Loucy (cell line): ENCODE data around the gene ACTR10.

Experiments
- H2AFZ ChIP-seq: fragments of 200-600 bp; sonication (generic); 2 replicates; pipeline ENCODE4 v1.6.0; 2016; ENCODE audit warnings: antibody characterized with exemption, mild to moderate bottlenecking, low read length, moderate library complexity
- H3F3A ChIP-seq: fragments of 200-600 bp; 2 replicates; pipeline ENCODE4 v1.6.0; 2016; ENCODE audit warnings: antibody characterized with exemption, low read depth, mild to moderate bottlenecking
- H3K27me3 ChIP-seq: fragments of 200-600 bp; sonication (generic); 2 replicates; pipeline ENCODE4 v1.6.1; 2014; ENCODE audit warnings: low read length, mild to moderate bottlenecking; ENCODE audit not compliant: insufficient read depth, poor library complexity, severe bottlenecking
- H3K36me3 ChIP-seq: fragments of 200-600 bp; sonication (generic); 2 replicates; pipeline ENCODE4 v1.6.1; 2016; ENCODE audit warnings: low read length; ENCODE audit not compliant: insufficient read depth
- H3K4me1 ChIP-seq: fragments of 200-600 bp; sonication (generic); 2 replicates; pipeline ENCODE4 v1.5.1; 2014; ENCODE audit warnings: low read length, mild to moderate bottlenecking; ENCODE audit not compliant: insufficient read depth, poor library complexity, severe bottlenecking
- H3K4me2 ChIP-seq: fragments of 200-600 bp; sonication (generic); 2 replicates; pipeline ENCODE4 v1.6.0; 2014; ENCODE audit warnings: antibody characterized with exemption, low read length, low read depth, mild to moderate bottlenecking; ENCODE audit not compliant: poor library complexity, severe bottlenecking
- H3K4me3 ChIP-seq: fragments of 200-600 bp; sonication (generic); 2 replicates; pipeline ENCODE4 v1.5.1; 2014; ENCODE audit warnings: low read length, mild to moderate bottlenecking, mixed read lengths; ENCODE audit not compliant: poor library complexity, severe bottlenecking
- H3K79me2 ChIP-seq: fragments of 200-600 bp; sonication (generic); 2 replicates; pipeline ENCODE4 v1.6.1; 2014; ENCODE audit warnings: low read length; ENCODE audit not compliant: insufficient read depth
- H3K9ac ChIP-seq: fragments of 200-600 bp; sonication (generic); 2 replicates; pipeline ENCODE4 v1.6.0; 2014; ENCODE audit warnings: mild to moderate bottlenecking, low read depth, low read length, moderate library complexity; ENCODE audit not compliant: poor library complexity, severe bottlenecking
- H3K9me2 ChIP-seq: fragments of 200-600 bp; sonication (generic); replicated peaks from 2 replicates; pipeline ENCODE4 v1.6.1; 2016; ENCODE audit warnings: low read depth, low read length, mixed read lengths
- H3K9me3 ChIP-seq: fragments of 200-600 bp; sonication (generic); 2 replicates; pipeline ENCODE4 v1.6.1; 2014; ENCODE audit warnings: mild to moderate bottlenecking, antibody characterized with exemption, low read length, low read depth; ENCODE audit not compliant: insufficient read depth
- H4K20me1 ChIP-seq: fragments of 200-600 bp; sonication (generic); 2 replicates; pipeline ENCODE4 v1.6.0; 2014; ENCODE audit warnings: antibody characterized with exemption, low read length, mild to moderate bottlenecking; ENCODE audit not compliant: insufficient read depth, poor library complexity, severe bottlenecking
- CTCF ChIP-seq: fragments of 200-600 bp; sonication (generic); conservative IDR thresholded peaks from 2 replicates; pipeline ENCODE4 v1.5.1; 2014; ENCODE audit warnings: mild to moderate bottlenecking, antibody characterized with exemption, low read length
- EZH2phosphoT487 ChIP-seq: fragments of 200-600 bp; IDR thresholded peaks from 2 replicates; pipeline ENCODE4 v1.6.1; 2018; ENCODE audit warnings: antibody characterized with exemption, mild to moderate bottlenecking, moderate library complexity, borderline replicate concordance

The ACTR10 gene

DNA sequence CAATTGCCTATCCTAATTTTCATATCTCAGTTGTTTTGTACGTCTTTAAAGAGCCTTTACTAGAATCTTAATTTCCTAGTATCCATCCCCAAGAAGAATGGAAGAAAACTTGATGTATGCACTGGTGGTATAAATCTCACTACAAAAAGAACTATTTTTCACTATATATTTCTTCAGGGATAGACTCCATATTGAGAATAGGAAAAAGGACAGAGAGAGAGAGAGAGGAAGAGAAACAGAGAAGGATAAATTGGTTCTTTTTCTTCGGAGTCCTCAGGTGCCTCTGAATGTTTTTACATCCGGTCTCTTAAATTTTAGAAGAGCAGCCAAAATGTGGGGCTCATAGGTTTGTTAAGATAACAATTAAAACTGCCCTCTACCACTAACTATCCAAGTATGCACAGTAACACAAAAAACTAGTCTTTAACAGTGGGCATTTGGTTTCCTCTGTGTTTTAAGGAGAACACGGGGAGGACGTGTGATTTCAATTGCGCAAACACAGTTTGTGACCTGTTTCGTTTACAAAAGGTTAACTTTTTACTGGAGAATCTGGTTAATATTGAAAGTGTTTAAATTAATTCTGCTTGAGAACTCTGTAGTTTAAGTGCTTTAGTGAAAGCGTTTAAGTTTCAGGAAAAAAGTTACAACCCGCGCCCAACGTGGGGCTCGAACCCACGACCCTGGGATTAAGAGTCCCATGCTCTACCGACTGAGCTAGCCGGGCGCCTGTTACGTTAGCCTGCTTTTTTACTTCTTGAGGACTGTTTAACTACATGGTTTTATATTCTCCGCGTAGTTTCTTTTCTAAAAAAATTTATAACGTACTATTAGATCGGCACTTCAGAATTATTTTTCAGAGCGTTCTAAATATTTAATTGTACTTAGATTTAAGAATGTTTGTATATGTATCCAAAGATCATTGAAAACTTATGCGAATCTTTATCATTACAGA, 39.6 kb downstream of the ACTR10 start:
- Histone ChIP-seq H3K4me2 (peak overlapping the region; percentile 90), H3K9ac (peak overlapping the region; percentile 86), H4K20me1 (no peaks in the 10 kb centered on the region), H3K4me1 (peaks cover 19% of the 10 kb centered on the region), H2AFZ (peak overlapping the region; percentile 98), H3K27me3 (no peaks in the 10 kb centered on the region), H3K79me2 (no peaks in the 10 kb centered on the region), H3K9me3 (no peaks in the 10 kb centered on the region), H3K9me2 (no peaks in the 10 kb centered on the region), H3K4me3 (peak overlapping the region; percentile 91), H3K36me3 (no peaks in the 10 kb centered on the region), H3F3A (no peaks in the 10 kb centered on the region)
- TF ChIP-seq EZH2phosphoT487 (no peak), CTCF (no peak)

DNA sequence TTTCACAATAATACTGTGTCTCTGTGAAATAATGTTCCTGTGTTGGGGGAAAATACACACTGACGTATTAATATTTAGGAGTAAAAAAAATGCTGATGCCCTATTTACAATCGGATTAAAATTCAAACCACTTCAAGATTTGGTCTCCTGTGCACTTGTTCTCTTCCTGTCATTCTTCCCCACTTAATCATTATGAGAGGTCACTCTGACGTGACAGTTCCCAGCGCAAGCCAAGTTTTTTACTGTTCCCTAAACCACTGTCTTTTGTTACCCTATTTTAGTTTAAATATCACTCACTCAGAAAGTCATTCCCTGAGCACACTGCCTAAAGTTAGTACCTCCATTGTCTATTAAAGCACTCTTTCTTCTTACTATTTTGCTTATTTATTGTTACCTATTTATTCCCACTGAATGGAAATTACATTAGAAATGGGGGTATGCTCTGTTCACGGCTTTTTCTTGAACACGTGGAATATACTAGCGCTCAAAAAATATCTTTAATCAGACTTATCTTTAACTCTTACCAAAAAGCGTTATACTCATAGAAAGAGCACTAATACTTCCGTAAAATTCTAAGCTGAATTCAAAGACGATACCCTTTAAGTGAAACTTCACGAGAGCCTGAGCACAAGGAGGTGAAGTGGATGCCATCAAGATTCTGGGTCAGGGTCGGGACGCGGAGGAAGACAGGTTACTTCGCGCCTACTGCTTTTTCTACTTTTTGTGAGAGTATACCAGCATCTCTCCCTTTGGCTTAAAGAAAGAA, 44.0 kb downstream of the ACTR10 start:
- Histone ChIP-seq H3K4me3 (peak overlapping the region; percentile 94), H3K9me2 (no peaks in the 10 kb centered on the region), H4K20me1 (peaks cover 36% of the 10 kb centered on the region), H3K9ac (peak overlapping the region; percentile 87), H3K4me1 (peaks cover 40% of the 10 kb centered on the region), H2AFZ (peak overlapping the region; percentile 91), H3K27me3 (no peaks in the 10 kb centered on the region), H3K36me3 (no peaks in the 10 kb centered on the region), H3K9me3 (no peaks in the 10 kb centered on the region), H3K79me2 (peaks cover 43% of the 10 kb centered on the region), H3F3A (no peaks in the 10 kb centered on the region), H3K4me2 (peak overlapping the region; percentile 88)
- no peak for TF ChIP-seq EZH2phosphoT487
- TF ChIP-seq CTCF = no peak

- no peaks in the 10 kb centered on the region for H3K36me3 ChIP-seq
- H3K4me2 ChIP-seq = peak within 1 kb of the TSS; percentile 88
- no peaks in the 10 kb centered on the region for H3K27me3 ChIP-seq
- H3K4me1 ChIP-seq = peaks cover 40% of the 10 kb centered on the region
- H3K9me2 ChIP-seq = no peaks in the 10 kb centered on the region
- peak within 1 kb of the TSS; percentile 94 for H3K4me3 ChIP-seq
- peak within 1 kb of the TSS; percentile 87 for H3K9ac ChIP-seq
- peaks cover 49% of the 10 kb centered on the region for H3K79me2 ChIP-seq
- peak within 1 kb of the TSS; percentile 91 for H2AFZ ChIP-seq
- H3K9me3 ChIP-seq = no peaks in the 10 kb centered on the region
- TF ChIP-seq EZH2phosphoT487 (no peak), CTCF (no peak)
- H4K20me1 ChIP-seq = peaks cover 39% of the 10 kb centered on the region
- H3F3A ChIP-seq = no peaks in the 10 kb centered on the region
Observed at GRCh38 chr14:58244556-58245387, 44.8 kb downstream of the ACTR10 start, which contains the start of gene PSMA3. TSS of gene PSMA3 (plus strand) at chr14:58244843. CDS start at chr14:58244921, 78 bp downstream.
